HG03565 (cell line): ENCODE results near the gene FAM180A.

ENCODE experiments used
- ATAC-seq: cut with Tn5 transposase; IDR thresholded peaks from one replicate; pipeline ENCODE4 v1.9.1; 2021; ENCODE audit warnings: mild to moderate bottlenecking, moderate library complexity; ENCODE audit not compliant: unreplicated experiment

FAM180A gene

DNA sequence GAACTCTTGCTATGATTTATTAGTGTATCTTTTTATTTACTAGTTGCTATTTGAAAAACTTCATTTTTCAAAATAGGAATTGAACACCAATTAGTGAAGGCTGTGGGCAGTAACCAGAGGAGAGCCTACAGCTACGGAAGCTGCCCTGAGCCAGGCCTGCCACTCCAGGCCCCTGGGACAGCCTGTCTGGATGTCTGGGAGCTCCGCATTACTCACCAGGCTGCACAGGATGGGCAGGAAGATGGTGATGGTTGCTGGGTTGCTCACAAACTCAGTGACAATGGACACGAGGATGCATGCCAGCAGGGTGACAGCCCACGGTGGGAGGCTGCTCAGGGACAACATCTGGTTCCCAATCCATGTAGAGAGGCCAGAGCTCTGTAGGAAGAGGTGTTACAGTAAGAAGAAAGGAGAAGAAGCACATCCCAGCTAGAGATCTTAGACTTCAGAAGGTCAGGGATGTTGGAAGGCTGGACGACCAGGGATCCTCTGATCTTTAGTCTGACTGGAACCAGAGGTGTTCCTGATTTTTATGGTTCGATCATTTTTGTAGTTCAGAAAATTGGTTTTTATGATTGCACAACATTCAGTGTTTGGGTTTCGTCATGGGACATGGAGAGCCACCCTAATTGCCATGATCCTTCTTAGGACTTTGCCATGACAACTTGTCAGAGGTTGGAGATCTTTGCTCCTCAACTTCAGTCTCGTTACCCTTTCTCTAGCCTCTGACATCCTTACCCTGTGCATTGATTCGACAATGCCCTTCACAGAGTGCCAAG, 63.1 kb downstream of the FAM180A start:
- no peak for ATAC-seq

DNA sequence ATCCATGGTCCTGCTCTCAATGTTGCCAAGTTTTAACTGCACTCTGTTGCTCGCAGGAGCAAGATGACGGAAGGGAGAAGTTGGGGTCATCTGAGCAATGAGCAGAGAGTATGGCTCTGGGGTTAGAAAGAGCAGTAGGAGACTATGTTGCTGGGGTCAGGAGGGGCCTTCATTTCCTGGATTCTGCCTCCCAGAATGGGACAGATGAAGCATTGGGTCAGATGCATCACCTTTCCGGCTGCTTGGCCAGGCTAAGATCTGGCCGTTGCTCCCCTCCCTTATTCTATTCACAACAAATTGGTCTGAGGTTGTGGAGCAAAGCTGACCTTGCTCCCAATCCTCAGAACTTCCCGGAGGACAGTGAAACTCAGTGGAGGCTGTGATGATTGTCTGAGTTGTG, 63.9 kb downstream of the FAM180A start:
- no peak for ATAC-seq

DNA sequence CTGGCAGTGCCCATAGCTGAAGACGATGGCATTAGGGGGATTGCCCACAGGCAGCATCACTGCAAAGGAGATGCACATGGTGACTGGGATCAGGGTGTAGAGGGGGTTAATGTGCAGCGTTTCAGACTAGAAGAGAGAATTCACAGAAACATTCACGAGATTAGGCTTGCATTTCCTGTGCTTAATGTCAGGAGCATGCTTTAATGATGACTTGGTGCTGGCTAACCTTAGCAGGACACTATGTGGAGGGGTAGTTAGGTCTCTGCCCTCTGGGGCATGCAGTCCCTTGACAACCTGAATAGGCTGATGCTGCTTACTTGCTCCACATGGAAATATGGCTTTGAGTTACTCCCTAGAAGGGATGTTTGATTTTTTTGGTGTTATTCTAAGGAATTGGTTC, 64.5 kb downstream of the FAM180A start:
- ATAC-seq: no peak

DNA sequence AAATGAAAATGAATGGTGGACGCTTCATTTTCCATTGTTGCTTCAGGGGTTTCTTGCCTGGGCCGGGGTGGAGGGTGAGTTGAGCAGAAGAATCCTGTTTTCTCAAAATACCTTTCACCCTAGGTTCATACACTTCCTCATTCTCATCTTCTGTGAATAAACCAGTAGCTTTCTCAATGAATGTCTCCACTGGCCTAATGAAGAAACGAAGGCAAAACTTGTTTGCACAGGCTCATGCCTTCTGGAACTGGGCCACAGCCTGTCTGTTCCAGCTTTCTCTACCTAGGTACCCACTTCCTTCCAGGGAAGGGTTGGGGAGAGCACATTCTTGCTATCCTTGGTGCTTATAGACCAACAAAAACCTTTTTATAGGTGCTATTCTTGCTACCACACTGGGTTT, 65.0 kb downstream of the FAM180A start:
- no peak for ATAC-seq

DNA sequence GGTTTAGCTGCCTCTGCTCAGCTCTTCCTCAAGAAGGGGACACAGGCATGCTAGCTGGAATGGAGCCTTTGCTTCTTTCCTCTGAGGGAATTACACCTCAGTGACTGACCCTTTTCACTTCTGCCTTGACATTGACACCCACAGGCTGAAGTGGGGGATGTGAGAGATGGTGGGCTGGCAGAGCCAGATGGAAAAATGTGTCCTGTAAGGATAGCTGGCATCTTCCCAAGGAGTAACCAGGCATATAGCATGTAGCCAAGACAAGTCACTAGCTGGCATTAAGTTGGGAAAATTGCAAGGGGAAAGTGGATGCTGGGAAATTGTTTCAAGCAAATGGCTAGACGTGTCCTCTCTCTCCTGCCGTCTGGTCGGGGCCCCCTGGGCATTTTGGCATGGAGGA, 66.4 kb downstream of the FAM180A start:
- no peak for ATAC-seq

DNA sequence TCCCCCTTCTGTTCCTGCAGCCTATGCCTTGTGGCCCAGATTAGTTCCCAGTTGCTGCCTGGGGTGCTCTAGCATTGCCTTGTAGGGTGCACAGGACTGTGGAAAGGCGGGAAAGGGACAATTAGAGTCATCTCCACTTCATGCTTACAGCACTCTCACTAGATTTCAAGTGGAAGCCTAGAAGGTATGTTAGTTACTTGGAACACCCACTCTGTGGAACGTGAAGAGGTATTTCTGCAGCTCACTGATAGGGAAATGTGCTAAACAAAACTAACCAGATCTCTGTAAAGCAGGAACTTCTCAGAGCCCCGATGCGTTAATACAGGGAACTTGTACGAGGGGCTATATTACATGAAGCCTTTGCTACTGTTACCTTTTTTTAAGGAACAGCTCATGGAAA, 66.9 kb downstream of the FAM180A start:
- ATAC-seq: no peak
